ENCODE results near the gene MAPK14. TPM values are rescaled to one million over a fixed set of nuclear protein-coding genes. Genes with fewer than 3 reads are reported as not detected.
"Not testable (repeated sequence)": the region's sequence is repeated elsewhere in the genome, so short reads cannot be mapped to it uniquely, and the experiment has no call there.

The MAPK14 gene
- total and polyA plus RNA-seq, 4 donors = 16.9 to 82.7 (median 35.9) TPM

- Histone ChIP-seq H3K4me3 (ENCODE audit: low read depth in 1 of 3, low read length in 3 of 3) (no peak overlapping the region), H3K27me3 (ENCODE audit: control insufficient read depth in 4 of 4, insufficient read depth in 4 of 4, low read length in 3 of 4) (no peaks in the 10 kb centered on the region), H3K36me3 (ENCODE audit: control insufficient read depth in 4 of 4, insufficient read depth in 3 of 4, low read depth in 1 of 4, low read length in 3 of 4) (peaks cover 6 to 45% (median 42%) of the 10 kb centered on the region in 4 donors), H3K27ac (ENCODE audit: low read depth in 1 of 2, low read length in 2 of 2) (no peak overlapping the region), H3K9me3 (ENCODE audit: control insufficient read depth in 4 of 4, low read length in 3 of 4) (no peaks in the 10 kb centered on the region), H3K9ac (ENCODE audit: low read depth in 1 of 2, low read length in 2 of 2) (no peak overlapping the region), H3K4me1 (ENCODE audit: control insufficient read depth in 4 of 4, insufficient read depth in 4 of 4, low read length in 3 of 4) (peaks cover 0 to 1% (median 0%) of the 10 kb centered on the region in 4 donors)
- TF ChIP-seq FOXA2 (IDR thresholded peaks at IDR 0.05) = no peak
- TF ChIP-seq, protein P1, sequence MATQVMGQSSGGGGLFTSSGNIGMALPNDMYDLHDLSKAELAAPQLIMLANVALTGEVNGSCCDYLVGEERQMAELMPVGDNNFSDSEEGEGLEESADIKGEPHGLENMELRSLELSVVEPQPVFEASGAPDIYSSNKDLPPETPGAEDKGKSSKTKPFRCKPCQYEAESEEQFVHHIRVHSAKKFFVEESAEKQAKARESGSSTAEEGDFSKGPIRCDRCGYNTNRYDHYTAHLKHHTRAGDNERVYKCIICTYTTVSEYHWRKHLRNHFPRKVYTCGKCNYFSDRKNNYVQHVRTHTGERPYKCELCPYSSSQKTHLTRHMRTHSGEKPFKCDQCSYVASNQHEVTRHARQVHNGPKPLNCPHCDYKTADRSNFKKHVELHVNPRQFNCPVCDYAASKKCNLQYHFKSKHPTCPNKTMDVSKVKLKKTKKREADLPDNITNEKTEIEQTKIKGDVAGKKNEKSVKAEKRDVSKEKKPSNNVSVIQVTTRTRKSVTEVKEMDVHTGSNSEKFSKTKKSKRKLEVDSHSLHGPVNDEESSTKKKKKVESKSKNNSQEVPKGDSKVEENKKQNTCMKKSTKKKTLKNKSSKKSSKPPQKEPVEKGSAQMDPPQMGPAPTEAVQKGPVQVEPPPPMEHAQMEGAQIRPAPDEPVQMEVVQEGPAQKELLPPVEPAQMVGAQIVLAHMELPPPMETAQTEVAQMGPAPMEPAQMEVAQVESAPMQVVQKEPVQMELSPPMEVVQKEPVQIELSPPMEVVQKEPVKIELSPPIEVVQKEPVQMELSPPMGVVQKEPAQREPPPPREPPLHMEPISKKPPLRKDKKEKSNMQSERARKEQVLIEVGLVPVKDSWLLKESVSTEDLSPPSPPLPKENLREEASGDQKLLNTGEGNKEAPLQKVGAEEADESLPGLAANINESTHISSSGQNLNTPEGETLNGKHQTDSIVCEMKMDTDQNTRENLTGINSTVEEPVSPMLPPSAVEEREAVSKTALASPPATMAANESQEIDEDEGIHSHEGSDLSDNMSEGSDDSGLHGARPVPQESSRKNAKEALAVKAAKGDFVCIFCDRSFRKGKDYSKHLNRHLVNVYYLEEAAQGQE (IDR thresholded peaks at IDR 0.05) = no peak
- no peak for TF ChIP-seq YY1 (IDR thresholded peaks at IDR 0.05)
- no peak for TF ChIP-seq ZBTB33 (IDR thresholded peaks at IDR 0.05)
- no peak for TF ChIP-seq SP1 (IDR thresholded peaks at IDR 0.05)
- no peak for TF ChIP-seq HNF4G (IDR thresholded peaks at IDR 0.05)
- no peak for TF ChIP-seq CTCF (IDR thresholded peaks at IDR 0.05; ENCODE audit: low read depth, low read length, missing input control)
- TF ChIP-seq, protein P2, sequence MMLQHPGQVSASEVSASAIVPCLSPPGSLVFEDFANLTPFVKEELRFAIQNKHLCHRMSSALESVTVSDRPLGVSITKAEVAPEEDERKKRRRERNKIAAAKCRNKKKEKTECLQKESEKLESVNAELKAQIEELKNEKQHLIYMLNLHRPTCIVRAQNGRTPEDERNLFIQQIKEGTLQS (IDR thresholded peaks at IDR 0.05) = no peak
- TF ChIP-seq GABPA (IDR thresholded peaks at IDR 0.05 in 1 of 2, conservative IDR thresholded peaks at IDR 0.05 in 1 of 2) = no peak
- no peak for TF ChIP-seq HNF4A (conservative IDR thresholded peaks at IDR 0.05)
- TF ChIP-seq NR2F2 (IDR thresholded peaks at IDR 0.05) = no peak
- TF ChIP-seq RXRA (IDR thresholded peaks at IDR 0.05) = no peak
- TF ChIP-seq FOXA1 (IDR thresholded peaks at IDR 0.05) = no peak
- TF ChIP-seq TAF1 (conservative IDR thresholded peaks at IDR 0.05) = no peak
- TF ChIP-seq, protein P3, sequence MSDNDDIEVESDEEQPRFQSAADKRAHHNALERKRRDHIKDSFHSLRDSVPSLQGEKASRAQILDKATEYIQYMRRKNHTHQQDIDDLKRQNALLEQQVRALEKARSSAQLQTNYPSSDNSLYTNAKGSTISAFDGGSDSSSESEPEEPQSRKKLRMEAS (IDR thresholded peaks at IDR 0.05) = no peak
- TF ChIP-seq JUND (IDR thresholded peaks at IDR 0.05) = no peak
- TF ChIP-seq EGR1 (IDR thresholded peaks at IDR 0.05; ENCODE audit: low read depth in 2 of 2) = no peak
- no peak for TF ChIP-seq RAD21 (IDR thresholded peaks at IDR 0.05)
- WGBS = 96% methylated on average over 3 of the region's 3 CpGs
- DNase-seq (ENCODE audit: low spot score) = no peak
These were observed 55.8 kb downstream of the MAPK14 start for GRCh38 chr6:36083446-36083845.

DNA sequence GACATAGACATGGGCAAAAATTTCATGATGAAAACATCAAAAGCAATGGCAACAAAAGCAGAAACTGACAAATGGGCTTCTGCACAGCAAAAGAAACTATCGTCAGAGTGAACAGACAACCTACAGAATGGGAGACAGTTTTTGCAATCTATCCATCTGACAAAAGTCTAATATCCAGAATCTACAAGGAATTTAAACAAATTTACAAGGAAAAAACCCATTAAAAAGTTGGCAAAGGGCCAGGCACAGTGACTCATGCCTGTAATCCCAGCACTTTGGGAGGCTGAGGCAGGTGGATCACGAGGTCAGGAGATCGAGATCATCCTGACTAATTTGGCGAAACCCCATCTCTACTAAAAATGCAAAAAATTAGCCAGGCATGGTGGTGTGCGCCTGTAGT, 60.6 kb downstream of the MAPK14 start:
- WGBS = 96% methylated on average over 5 of the region's 5 CpGs
- not testable (repeated sequence) for H3K27me3 ChIP-seq (ENCODE audit: control insufficient read depth in 4 of 4, insufficient read depth in 4 of 4, low read length in 3 of 4); H3K9ac ChIP-seq (ENCODE audit: low read depth in 1 of 2, low read length in 2 of 2); H3K27ac ChIP-seq (ENCODE audit: low read depth in 1 of 2, low read length in 2 of 2); H3K4me3 ChIP-seq (ENCODE audit: low read depth in 1 of 3, low read length in 3 of 3); H3K9me3 ChIP-seq (ENCODE audit: control insufficient read depth in 4 of 4, low read length in 3 of 4); H3K4me1 ChIP-seq (ENCODE audit: control insufficient read depth in 4 of 4, insufficient read depth in 4 of 4, low read length in 3 of 4); DNase-seq (ENCODE audit: low spot score)
- H3K36me3 ChIP-seq (ENCODE audit: control insufficient read depth in 4 of 4, insufficient read depth in 3 of 4, low read depth in 1 of 4, low read length in 3 of 4) = peaks cover 3 to 28% (median 13%) of the 10 kb centered on the region in 4 donors
